ENCODE data around the gene SMAGP.
"Not testable (repeated sequence)": the region's sequence is repeated elsewhere in the genome, so short reads cannot be mapped to it uniquely, and the experiment has no call there.

SMAGP gene

GRCh38 chr12:51270067-51270950, at the start of gene SMAGP:
Gene SMAGP, minus strand, starts transcription at chr12:51270415. Its CDS starts 1,137 bp downstream, at chr12:51269278.
- peak; percentile 53 for DNase-seq (ENCODE audit: low spot score)

DNA sequence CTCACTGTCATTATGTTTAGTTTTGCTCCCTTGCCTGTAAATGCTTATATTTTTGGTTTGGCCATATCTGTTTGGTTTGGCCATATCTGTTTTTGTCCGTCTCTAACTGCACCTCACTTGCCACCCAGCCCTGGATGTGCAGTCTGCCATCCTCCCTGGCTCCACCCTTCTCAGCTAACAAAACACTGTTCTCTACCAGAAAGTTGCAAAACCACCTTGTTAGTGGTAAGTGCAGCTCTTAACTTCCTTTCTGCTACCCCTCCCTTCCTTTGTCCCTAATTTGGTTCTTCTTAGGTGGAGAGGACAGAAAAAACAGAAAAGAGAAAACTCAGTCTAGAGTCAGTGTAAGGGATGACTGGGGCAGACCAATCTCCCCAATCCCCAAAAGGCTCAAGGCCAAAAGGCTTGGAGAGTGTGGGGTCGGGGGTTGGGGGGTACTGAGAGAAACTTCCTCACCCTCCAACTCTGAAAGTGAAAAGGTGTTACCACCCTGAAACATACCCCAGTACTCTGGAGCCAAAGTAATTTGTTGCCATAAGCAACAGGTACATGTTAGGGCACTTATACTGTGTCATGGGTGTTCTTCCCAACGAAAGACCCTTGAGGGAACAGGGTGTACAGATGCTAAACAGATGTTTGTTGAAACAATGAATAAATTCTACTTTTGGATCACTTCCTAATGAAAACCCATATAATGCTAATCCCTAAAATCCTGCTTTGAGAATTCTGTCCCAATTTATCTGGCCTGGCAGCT, 48.8 kb upstream of the SMAGP start:
- no peak for DNase-seq (ENCODE audit: low spot score)

DNA sequence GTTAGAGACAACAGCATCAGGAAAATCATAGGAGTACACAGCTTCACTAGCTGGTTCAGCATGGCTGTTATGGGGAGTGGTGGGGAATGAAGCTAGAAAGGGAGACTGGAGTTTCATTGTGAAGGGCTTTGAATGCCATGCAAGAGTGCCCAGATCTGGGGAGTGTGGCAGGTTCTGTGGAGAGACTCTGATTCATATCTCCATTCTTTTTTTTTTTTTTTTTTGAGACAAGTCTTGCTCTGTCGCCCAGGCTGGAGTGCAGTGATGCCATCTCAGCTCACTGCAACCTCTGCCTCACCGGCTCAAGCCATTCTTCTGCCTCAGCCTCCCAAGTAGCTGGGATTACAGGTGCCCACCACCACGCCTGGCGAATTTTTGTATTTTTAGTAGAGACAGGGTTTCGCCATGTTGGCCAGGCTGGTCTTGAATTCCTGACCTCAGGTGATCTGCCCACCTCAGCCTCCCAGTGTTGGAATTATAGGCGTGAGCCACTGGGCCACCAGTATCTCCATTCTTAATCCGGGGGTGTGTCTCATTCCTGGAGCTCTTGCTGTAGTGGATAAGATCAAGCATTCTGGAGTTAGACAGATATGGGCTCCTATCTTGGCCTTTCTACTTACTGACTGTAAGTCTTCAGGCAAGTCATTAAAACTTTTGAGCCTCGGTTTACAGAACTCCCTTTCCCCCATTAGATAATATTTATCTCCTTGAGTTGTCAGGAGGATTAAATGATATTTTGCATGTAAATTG, 48.0 kb upstream of the SMAGP start:
- DNase-seq (ENCODE audit: low spot score): not testable (repeated sequence)

DNA sequence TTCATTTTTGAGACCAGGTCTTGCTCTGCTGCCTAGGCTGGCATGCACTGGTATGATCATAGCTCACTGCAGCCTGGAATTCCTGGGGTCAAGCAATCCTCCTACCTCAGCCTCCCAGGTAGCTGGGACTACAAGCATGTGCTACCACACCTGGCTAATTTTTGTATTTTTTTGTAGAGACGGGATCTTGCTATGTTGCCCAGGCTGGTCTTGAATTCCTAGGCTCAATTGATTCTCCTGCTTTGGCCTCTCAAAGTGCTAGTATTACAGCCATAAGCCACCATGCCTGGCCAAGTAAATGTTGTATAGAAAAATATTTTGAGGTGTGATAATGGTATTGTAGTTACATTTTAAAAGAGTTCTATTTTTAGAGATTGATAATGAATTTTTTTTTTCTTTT, 41.2 kb upstream of the SMAGP start:
- no peak for DNase-seq (ENCODE audit: low spot score)

- DNase-seq (ENCODE audit: low spot score): no peak
These were observed 37.7 kb upstream of the SMAGP start for GRCh38 chr12:51307655-51308593.

DNA sequence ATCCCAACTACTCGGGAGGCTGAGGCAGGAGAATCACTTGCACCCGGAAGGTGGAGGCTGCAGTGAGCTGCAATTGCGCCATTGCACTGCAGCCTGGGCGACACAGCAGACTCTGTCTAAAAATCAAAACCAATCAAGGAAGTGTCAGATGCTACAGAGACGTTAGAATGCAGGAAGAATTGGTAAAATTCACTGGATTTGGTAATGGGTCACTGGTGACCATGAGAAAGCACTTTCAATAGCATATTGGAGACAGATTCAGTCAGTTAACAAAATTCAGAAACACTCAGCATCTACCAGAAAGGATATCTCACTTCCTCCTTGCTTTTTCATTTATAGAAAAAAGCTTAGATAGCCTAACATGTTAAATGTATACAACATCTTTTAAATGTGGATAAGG, 36.3 kb upstream of the SMAGP start:
- no peak for DNase-seq (ENCODE audit: low spot score)

DNA sequence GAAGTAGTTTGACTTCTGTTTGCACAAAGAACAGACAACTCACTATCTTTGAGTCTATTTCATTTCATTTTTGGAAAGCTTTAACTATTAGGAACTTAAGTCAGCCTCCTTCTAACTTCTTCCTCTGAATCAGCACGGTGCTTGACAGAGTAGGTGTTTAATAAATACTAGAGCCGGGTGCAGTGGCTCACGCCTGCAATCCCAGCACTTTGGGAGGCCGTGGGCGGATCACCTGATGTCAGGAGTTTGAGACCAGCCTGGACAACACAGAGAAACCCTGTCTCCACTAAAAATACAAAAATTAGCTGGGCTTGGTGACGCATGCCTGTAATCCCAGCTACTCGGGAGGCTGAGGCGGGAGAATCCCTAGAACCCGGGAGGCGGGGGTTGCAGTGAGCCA, 30.6 kb upstream of the SMAGP start:
- DNase-seq (ENCODE audit: low spot score): not testable (repeated sequence)

GRCh38 chr12:51295651-51296050, 25.4 kb upstream of the SMAGP start:
- DNase-seq (ENCODE audit: low spot score): no peak

DNA sequence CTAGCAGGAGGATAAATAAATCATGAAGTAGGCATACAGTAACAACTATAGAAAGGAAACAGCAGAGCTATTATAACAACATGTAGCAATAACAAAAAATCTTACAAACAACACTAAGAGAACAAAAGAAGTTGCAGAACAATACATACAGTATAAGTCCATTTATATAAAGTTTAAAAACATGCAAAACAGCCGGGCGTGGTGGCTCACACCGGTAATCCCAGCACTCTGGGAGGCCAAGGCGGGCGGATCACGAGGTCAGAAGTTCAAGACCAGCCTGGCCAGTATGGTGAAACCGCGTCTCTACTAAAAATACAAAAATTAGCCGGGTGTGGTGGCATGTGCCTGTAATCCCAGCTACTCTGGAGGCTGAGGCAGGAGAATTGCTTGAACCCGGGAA, 23.9 kb upstream of the SMAGP start:
- not testable (repeated sequence) for DNase-seq (ENCODE audit: low spot score)

GRCh38 chr12:51293696-51294095, 23.5 kb upstream of the SMAGP start:
- peak; percentile 4 for DNase-seq (ENCODE audit: low spot score)

DNA sequence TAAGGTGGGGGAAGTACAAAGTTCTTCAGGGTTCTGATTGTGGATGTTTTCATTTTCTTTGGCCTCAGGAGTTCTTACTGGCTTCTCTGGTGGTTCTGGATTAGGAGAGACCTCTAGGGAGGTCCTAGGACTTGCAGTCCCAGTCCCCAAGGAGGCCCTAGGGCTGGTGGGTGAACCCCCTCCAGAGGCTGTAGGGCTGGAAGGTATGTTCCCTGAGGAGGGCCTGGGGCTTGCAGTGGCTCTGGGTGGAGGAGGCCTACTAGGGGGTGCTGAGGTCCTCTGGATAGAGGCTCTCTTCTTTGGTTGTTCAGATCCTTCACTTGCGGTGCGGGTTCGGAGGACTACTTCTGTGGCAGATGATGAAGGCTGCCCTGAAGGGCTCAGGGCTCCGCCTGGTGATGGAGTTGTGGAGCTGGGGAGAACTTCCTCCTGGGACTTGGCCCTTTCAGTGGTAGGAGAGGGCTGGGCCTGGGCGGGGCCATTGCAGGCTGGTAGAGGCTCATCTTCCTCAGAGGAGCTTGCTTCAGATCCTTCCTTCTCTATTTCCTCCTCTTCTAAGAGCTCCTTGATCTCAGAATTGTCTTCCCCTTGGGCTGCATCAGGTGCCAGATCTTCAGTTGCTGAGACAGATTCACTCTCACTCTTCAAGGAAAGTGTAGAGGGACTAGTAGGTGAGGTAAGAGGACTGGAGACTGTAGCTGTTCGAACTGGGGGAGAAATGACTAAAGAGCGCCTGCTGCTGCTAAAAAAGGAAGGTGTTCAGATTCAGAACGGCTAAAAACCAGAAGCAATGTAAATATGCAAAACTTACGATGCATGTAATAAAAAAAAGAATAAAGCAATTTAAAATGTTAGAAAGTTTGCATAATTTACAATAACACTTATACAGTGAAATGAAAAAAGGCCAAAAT, 21.6 kb upstream of the SMAGP start:
- DNase-seq (ENCODE audit: low spot score): not testable (repeated sequence)

- DNase-seq (ENCODE audit: low spot score): no peak
These were observed 15.6 kb upstream of the SMAGP start for GRCh38 chr12:51285843-51286242.

GRCh38 chr12:51281202-51281924, 11.1 kb upstream of the SMAGP start:
- no peak for DNase-seq (ENCODE audit: low spot score)

DNA sequence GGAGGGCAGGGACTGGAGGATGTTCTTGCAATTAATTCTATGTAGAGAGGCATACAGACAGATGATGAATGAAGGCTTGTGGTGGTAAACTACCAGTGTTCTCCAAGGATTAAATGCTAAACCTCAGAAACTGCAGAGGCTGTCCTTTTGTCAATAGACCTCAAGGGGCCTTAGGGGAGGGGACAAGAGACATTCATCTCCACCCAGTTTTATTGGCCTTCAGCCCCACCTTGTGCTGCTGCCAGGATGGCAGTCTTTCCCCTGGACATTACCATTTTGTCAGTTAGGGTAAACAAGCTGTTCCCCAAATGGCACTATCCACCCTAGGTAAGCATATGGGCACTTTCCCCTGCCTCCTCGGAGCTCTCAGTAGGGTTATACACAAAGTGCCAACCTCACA, 4.9 kb upstream of the SMAGP start:
- no peak for DNase-seq (ENCODE audit: low spot score)

DNA sequence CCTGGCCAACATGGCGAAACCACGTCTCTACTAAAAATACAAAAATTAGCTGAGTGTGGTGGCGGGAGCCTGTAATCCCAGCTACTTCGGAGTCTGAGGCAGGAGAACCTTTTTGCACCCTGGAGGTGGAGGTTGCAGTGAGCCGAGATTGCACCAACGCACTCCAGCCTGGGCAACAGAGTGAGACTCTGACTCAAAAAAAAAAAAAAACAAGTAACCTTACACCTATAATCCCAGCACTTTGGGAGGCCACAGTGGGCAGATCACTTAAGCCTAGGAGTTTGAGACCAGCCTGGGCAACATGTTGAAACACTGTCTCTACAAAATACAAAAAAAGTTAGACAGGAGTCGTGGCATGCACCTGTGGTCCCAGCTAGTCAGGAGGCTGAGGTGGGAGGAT, 2.6 kb upstream of the SMAGP start:
- DNase-seq (ENCODE audit: low spot score): not testable (repeated sequence)

DNA sequence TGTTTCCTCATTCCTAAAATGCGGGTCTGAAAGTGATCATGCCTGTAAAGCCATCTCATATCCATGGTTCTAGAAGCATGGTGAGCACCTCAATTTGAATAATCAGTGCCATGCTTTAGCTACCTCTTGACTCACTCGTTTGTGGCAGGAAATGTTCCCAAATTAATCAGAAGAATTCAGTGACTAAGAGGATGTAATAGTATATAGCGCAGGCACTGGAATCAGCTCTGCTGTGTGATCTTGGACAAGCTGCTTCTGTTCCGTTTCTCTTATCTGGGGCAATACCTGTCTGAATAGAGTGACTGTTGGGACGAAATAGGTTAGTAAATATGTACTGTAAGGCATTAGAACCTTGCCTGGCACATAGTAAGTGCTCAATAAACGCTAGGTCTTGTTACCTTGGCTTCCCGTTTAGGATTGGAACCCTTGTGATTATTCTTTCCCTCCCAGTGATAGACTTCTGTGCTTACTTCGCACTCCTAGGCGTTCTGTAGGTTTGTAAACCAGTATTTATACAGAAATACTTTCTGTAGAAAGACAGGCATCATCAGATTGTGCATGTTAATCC, 820 bp upstream of the SMAGP start:
- peak; percentile 88 for DNase-seq (ENCODE audit: low spot score)

DNA sequence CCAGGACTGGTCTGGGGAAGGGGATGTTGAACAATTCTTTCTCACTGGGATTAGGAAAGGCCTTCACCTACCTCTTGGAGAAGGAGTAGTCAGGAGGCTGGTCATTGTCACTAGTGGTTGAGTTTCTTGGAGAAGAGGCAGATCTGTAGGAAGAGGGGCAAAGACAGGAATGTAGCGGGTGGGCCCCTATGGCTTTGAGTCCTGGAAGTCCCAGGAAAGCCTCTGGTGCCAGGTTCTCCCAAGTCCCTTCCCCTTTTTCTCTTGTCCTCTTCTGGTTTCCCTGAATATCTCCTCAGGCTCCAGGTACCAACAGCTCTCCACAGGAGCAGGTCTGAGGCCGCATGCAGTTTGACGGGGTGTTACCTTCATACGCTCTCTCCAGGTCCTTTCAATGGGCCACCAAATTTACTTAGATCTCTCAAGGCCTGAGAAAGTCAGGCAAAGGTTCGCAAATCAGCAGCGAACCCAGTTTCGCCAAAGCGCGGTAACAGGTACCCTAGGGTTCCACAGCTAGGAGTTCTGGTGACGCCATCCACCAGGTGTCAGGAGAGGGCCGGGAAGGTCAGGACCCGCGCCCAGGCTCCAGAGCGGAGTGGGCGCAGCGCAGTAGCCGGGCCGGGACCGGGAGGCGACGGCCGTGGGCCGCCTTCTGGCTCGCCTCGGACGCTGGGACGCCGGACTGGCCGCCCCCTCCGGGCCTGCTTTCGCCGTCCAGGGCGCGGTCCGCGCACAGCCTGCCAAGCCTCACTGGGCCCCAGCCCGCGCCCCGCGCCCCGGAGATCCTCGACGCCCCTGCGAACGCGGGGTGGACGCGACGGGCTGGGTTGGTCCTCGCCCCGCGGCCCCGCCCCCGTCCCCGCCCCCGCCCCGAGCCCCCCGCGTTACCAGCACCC, 795 bp downstream of the SMAGP start:
- no peak for DNase-seq (ENCODE audit: low spot score)

DNA sequence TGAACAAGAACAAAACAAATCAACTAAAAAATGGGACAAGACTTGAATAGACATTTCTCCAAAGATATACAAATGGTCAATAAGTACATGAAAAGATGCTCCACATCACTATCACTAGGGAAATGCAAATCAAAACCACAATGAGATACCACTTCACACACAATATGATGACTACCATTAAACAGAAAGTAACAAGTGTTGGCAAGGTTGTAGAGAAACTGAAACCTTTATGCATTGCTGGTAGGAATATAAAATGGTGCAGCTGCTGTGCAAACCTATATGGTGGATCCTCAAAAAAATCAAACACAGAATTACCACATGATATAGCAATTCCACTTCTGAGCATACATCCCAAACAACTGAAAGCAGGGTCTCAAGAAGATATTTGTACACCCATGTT, 5.2 kb downstream of the SMAGP start:
- DNase-seq (ENCODE audit: low spot score): no peak
